Ishikawa (cell line): ENCODE measurements around the gene LCT.

Source experiments
- CEBPB ChIP-seq: IDR thresholded peaks from 2 replicates; pipeline ENCODE4 v1.6.1; 2012
- CREB1 ChIP-seq: IDR thresholded peaks from 2 replicates; pipeline ENCODE4 v1.6.1; 2012; ENCODE audit warnings: low read depth
- EGR1 ChIP-seq: IDR thresholded peaks from 2 replicates; pipeline ENCODE4 v1.6.1; 2012
- EP300 ChIP-seq: IDR thresholded peaks from 2 replicates; pipeline ENCODE4 v1.6.1; 2012; ENCODE audit warnings: borderline replicate concordance
- FOXM1 ChIP-seq: IDR thresholded peaks from 2 replicates; pipeline ENCODE4 v1.6.1; 2012; ENCODE audit warnings: low read depth, borderline replicate concordance
- MAX ChIP-seq: IDR thresholded peaks from 2 replicates; pipeline ENCODE4 v1.6.1; 2012
- NFIC ChIP-seq: IDR thresholded peaks from 2 replicates; pipeline ENCODE4 v1.6.1; 2012
- RAD21 ChIP-seq: IDR thresholded peaks from 2 replicates; pipeline ENCODE4 v1.6.1; 2012; ENCODE audit warnings: low read depth
- REST ChIP-seq: IDR thresholded peaks from 2 replicates; pipeline ENCODE4 v1.6.1; 2012; ENCODE audit warnings: low read depth, mild to moderate bottlenecking
- TAF1 ChIP-seq: IDR thresholded peaks from 2 replicates; pipeline ENCODE4 v1.6.1; 2012; ENCODE audit warnings: low read depth, mild to moderate bottlenecking
- TEAD4 ChIP-seq: IDR thresholded peaks from 2 replicates; pipeline ENCODE4 v1.6.1; 2012
- USF1 ChIP-seq: IDR thresholded peaks from 2 replicates; pipeline ENCODE4 v1.6.1; 2012
- YY1 ChIP-seq: IDR thresholded peaks from 2 replicates; pipeline ENCODE4 v1.6.1; 2012; ENCODE audit warnings: low read depth

- no peak for TF ChIP-seq TAF1
- no peak for TF ChIP-seq REST
- TF ChIP-seq TEAD4, result no peak
- no peak for TF ChIP-seq EGR1
- TF ChIP-seq RAD21, result no peak
- no peak for TF ChIP-seq MAX
- no peak for TF ChIP-seq CREB1
- TF ChIP-seq USF1, result no peak
- no peak for TF ChIP-seq NFIC
- no peak for TF ChIP-seq EP300
- TF ChIP-seq YY1, result no peak
- TF ChIP-seq FOXM1, result no peak
- no peak for TF ChIP-seq CEBPB
These were observed 96.0 kb downstream of the LCT start for GRCh38 chr2:135741043-135741394.
